HFFc6 (cell line): ENCODE measurements around the gene CDK5R2. TPM values are rescaled to one million over a fixed set of nuclear protein-coding genes. Genes with fewer than 3 reads are reported as not detected.

Source experiments
- DNase-seq: peaks from one replicate; pipeline ENCODE4 v3.0.0-alpha.2; 2018
- H3K27ac Mint-ChIP-seq: 2 replicates; pipeline ENCODE4 v1.8.0; 2020; ENCODE audit warnings: mild to moderate bottlenecking, mixed read lengths
- H3K27me3 Mint-ChIP-seq: 2 replicates; pipeline ENCODE4 v1.8.0; 2021; ENCODE audit warnings: mild to moderate bottlenecking, moderate library complexity, mixed read lengths; ENCODE audit not compliant: insufficient read depth
- H3K36me3 Mint-ChIP-seq: 2 replicates; pipeline ENCODE4 v1.8.0; 2021; ENCODE audit warnings: low read depth, mixed read lengths
- H3K4me1 Mint-ChIP-seq: 2 replicates; pipeline ENCODE4 v1.8.0; 2020; ENCODE audit warnings: low read depth, mixed read lengths
- H3K4me3 Mint-ChIP-seq: 2 replicates; pipeline ENCODE4 v1.8.0; 2020; ENCODE audit warnings: mild to moderate bottlenecking, moderate library complexity, mixed read lengths
- H3K9me3 Mint-ChIP-seq: 2 replicates; pipeline ENCODE4 v1.8.0; 2020; ENCODE audit warnings: mild to moderate bottlenecking, mixed read lengths
- CTCF ChIP-seq: fragments of 200-600 bp; sonication (generic); IDR thresholded peaks from 2 replicates; pipeline ENCODE4 v1.5.0; 2021; ENCODE audit warnings: antibody characterized with exemption, mild to moderate bottlenecking
- total RNA-seq, 6 experiments: library from RNA; stranded (reverse); fragmentation: NEBNext Ultra II Directional; extraction: Animal tissue kit (Norgen Biotek cat#: 25700); gene quantifications; 2 replicates in 1 of 6; 3 replicates in 5 of 6; pipeline ENCODE4 v1.2.3, GENCODE V29; 2021

Gene CDK5R2
- total RNA-seq, 6 experiments from 2014 or later: 0.07 to 0.15 (median 0.08) TPM; not detected in 2

GRCh38 chr2:218999021-218999880, 39.8 kb downstream of the CDK5R2 start:
- no peak for TF ChIP-seq CTCF
- no peak overlapping the region for H3K4me3 Mint-ChIP-seq
- no peak for DNase-seq
- H3K36me3 Mint-ChIP-seq: no peaks in the 10 kb centered on the region
- H3K27me3 Mint-ChIP-seq: peaks cover 58% of the 10 kb centered on the region
- no peaks in the 10 kb centered on the region for H3K9me3 Mint-ChIP-seq
- H3K4me1 Mint-ChIP-seq: peaks cover 8% of the 10 kb centered on the region; the same call in 1 of the 2 replicates
- H3K27ac Mint-ChIP-seq: no peak overlapping the region

- Mint-ChIP-seq H3K27ac (no peak overlapping the region), H3K27me3 (peaks cover 57% of the 10 kb centered on the region), H3K4me3 (no peak overlapping the region), H3K9me3 (no peaks in the 10 kb centered on the region), H3K4me1 (peaks cover 8% of the 10 kb centered on the region; the same call in 1 of the 2 replicates), H3K36me3 (no peaks in the 10 kb centered on the region)
- no peak for TF ChIP-seq CTCF
- no peak for DNase-seq
These were observed 40.6 kb downstream of the CDK5R2 start for GRCh38 chr2:218999881-219000568.

GRCh38 chr2:219000569-219000960, 41.1 kb downstream of the CDK5R2 start:
- no peak overlapping the region for H3K4me3 Mint-ChIP-seq
- TF ChIP-seq CTCF: no peak
- H3K27ac Mint-ChIP-seq: no peak overlapping the region
- H3K36me3 Mint-ChIP-seq: no peaks in the 10 kb centered on the region
- H3K27me3 Mint-ChIP-seq: peaks cover 61% of the 10 kb centered on the region
- H3K4me1 Mint-ChIP-seq: peaks cover 8% of the 10 kb centered on the region; the same call in 1 of the 2 replicates
- DNase-seq: no peak
- no peaks in the 10 kb centered on the region for H3K9me3 Mint-ChIP-seq

- Mint-ChIP-seq H3K9me3 (no peaks in the 10 kb centered on the region), H3K27me3 (peaks cover 60% of the 10 kb centered on the region), H3K27ac (no peak overlapping the region), H3K36me3 (no peaks in the 10 kb centered on the region), H3K4me3 (no peak overlapping the region), H3K4me1 (peaks cover 2% of the 10 kb centered on the region; the same call in 1 of the 2 replicates)
- DNase-seq: no peak
- no peak for TF ChIP-seq CTCF
These were observed 41.7 kb downstream of the CDK5R2 start for GRCh38 chr2:219001100-219001576.

- DNase-seq: no peak
- TF ChIP-seq CTCF: no peak
- H3K4me1 Mint-ChIP-seq: no peaks in the 10 kb centered on the region
- H3K9me3 Mint-ChIP-seq: no peaks in the 10 kb centered on the region
- H3K27me3 Mint-ChIP-seq: peaks cover 60% of the 10 kb centered on the region
- H3K36me3 Mint-ChIP-seq: no peaks in the 10 kb centered on the region
- no peak overlapping the region for H3K4me3 Mint-ChIP-seq
- no peak overlapping the region for H3K27ac Mint-ChIP-seq
These were observed 42.3 kb downstream of the CDK5R2 start for GRCh38 chr2:219001577-219002394.
